HG03460 (cell line): ENCODE data around the gene TSC22D1.

ENCODE experiments used
- ATAC-seq: cut with Tn5 transposase; IDR thresholded peaks from one replicate; pipeline ENCODE4 v1.9.1; 2021; ENCODE audit not compliant: unreplicated experiment

The TSC22D1 gene

DNA sequence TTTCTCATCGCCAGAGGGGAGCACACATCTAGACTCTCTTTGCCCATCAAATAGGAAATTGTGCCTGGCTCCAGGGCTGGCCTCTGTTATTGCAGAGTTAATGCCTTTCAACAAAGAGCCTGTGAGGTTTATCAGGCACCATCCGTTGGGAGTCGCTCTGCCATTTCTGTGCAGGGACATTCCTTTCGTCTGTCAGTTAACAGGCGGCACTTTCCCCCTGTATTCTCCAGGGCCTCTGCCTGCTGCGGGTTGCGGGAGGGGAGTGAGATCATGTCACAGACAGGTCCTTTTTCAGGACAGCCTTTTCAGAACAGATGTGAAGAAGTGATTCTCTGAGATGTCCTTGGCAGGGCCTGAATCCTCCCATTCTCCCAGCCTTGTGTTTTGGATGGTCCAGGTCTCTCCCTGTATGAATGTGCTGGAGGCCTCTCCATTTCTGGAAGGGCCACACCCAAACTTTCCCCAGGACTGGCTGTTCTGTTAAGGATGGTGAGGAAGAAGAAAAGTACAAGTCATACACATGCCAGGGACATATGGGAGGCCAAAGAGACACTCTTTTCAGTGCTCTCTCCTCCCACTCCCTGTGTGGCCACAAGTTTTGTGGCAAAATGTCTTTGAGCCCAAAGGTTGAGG lies 187.6 kb downstream of the TSC22D1 start:
- ATAC-seq, result no peak

- ATAC-seq, result no peak
Observed at GRCh38 chr13:44386913-44387556, 189.1 kb downstream of the TSC22D1 start.

- no peak for ATAC-seq
Observed at GRCh38 chr13:44385847-44386246, 190.3 kb downstream of the TSC22D1 start.

DNA sequence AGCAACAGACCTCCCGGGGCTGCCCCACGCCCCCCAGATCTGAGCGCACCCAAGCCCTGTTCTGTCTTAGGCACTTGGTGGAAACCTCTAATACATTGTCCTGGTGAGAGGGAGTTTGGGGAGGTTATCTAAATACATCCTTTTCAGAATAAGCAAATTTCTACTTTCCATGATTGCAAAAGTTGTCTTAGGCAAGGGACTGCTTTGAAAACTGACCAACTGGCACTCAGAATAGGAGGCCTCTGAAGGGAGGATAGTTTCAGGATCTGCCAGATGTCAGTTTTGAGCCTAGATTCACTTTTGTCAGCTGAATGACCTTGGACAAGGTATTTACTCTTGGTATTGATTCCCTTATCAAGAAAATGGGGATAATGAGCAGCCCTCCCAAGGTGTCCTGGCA lies 190.7 kb downstream of the TSC22D1 start:
- no peak for ATAC-seq

GRCh38 chr13:44384778-44385177 lies 191.4 kb downstream of the TSC22D1 start:
- no peak for ATAC-seq

DNA sequence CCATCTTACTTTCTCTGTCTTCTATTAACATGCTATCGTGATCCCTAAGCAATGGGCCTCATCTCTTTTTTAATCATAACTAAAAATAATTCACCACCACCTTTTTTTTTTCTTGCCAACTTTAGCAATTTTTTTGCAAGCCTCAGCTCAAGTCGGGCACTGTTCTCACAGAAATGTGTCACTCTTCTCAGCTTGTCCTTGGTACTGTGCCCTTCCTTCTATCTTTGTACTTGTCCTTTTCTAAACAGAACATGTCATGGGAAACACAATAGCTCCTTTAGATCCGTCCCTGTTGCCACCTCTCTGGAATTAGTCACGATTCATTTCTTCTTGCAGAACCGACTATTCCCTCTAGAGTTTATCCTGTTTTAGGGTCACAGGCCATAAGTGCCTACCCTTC lies 192.2 kb downstream of the TSC22D1 start:
- ATAC-seq, result no peak

DNA sequence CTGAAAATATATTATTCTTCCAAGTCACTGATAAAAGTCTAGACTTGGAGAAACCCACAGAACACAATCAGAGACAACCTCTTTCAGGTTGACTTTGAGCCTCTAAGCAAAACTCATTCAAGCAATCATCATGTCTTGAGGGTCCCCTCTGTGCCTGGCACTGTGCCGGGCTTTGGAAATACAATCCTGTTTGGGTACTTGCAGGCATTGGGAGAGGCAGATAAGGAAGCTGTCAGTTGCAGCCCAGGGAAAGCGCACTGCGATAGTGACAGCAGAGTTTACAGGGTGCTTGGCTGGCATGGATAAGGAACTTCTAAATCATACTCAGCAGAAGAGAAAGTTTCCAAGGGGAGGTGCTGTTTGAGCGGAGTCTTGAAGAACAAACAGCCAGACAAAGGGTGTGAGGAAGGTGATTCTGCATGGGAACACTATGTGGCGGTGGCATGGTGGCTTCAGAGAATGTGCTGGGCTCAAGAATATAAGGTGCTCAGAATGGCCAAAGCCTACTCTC lies 193.4 kb downstream of the TSC22D1 start:
- no peak for ATAC-seq
